Adrenal gland (tissue), 5 donors: ENCODE measurements around the gene MAP4.

ENCODE experiments used
- POLR2A ChIP-seq, 2 donors: fragments of 450-650 bp; IDR thresholded peaks; one replicate each; pipeline ENCODE4 v1.6.1; 2017; ENCODE audit warnings: antibody characterized with exemption in 2 of 2, mild to moderate bottlenecking in 2 of 2, moderate library complexity in 1 of 2
- TF ChIP-seq, protein P1 (sequence below), 6 experiments: fragments of 450-650 bp in 4 of 6; fragments of 200-600 bp in 2 of 6; sonication (generic) in 1 of 6; IDR thresholded peaks; 1 replicate in 5 of 6; 2 replicates in 1 of 6; pipeline versions ENCODE4 v1.5.1 to v1.8.0; 2016 to 2021; ENCODE audit warnings: antibody characterized with exemption in 6 of 6, mild to moderate bottlenecking in 2 of 6, moderate library complexity in 1 of 6
- donor health status: DM: no; HTN: no; CAD: no.

DNA sequence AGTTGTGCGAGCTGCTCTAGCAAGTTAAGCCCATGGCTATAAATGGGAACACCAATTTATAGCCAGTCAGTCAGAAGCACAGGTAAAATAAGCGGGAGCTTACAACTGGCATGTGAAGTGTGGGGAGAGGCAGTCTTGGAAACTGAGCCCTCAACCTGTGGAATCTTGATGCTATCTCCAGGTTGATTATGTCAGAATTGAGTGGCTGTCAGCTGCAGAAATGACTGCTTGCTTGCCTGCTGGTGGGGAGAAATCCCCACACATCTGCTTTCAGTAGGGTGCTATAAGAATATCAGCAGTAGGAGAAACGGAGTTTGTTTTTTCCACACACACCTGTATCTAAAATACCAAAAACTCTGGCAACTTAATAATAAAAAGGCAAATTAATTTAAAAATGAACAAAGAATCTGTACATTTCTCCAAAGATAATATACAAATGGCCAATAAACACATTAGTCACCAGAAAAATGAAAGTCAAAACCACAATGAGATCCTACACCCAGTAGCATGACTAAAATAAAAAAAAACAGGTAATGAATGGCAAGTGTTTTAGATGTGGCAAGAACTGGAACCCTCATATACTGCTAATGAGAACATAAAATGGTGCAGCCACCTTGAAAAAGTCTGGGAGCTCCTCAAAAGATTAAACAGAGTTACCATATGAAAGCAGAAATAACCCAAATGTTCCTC is 26.0 kb upstream of the MAP4 start:
- TF ChIP-seq, protein P1, sequence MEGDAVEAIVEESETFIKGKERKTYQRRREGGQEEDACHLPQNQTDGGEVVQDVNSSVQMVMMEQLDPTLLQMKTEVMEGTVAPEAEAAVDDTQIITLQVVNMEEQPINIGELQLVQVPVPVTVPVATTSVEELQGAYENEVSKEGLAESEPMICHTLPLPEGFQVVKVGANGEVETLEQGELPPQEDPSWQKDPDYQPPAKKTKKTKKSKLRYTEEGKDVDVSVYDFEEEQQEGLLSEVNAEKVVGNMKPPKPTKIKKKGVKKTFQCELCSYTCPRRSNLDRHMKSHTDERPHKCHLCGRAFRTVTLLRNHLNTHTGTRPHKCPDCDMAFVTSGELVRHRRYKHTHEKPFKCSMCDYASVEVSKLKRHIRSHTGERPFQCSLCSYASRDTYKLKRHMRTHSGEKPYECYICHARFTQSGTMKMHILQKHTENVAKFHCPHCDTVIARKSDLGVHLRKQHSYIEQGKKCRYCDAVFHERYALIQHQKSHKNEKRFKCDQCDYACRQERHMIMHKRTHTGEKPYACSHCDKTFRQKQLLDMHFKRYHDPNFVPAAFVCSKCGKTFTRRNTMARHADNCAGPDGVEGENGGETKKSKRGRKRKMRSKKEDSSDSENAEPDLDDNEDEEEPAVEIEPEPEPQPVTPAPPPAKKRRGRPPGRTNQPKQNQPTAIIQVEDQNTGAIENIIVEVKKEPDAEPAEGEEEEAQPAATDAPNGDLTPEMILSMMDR (IDR thresholded peaks at IDR 0.05): no peak
- TF ChIP-seq POLR2A (IDR thresholded peaks at IDR 0.05): no peak
